ENCODE results near the gene TMEM185B. TPM values are rescaled to one million over a fixed set of nuclear protein-coding genes. Genes with fewer than 3 reads are reported as not detected.

The TMEM185B gene
- total RNA-seq, 1 experiment from 2014 or later = 69.9 TPM

GRCh38 chr2:120241684-120242083 is 18.5 kb upstream of the TMEM185B start:
- Histone ChIP-seq H3K4me1 (peaks cover 62% of the 10 kb centered on the region), H3K27me3 (replicated peaks; ENCODE audit: control insufficient read depth, insufficient read depth, low read length) (no peaks in the 10 kb centered on the region), H3K36me3 (ENCODE audit: control insufficient read depth, insufficient read depth, low read length) (no peaks in the 10 kb centered on the region), H3K9me3 (no peaks in the 10 kb centered on the region), H3K4me3 (ENCODE audit: low read depth, low read length) (no peak overlapping the region)
- no peak for DNase-seq
- Mint-ChIP-seq H3K36me3 (ENCODE audit: insufficient read depth, unreplicated experiment) (peaks cover 6% of the 10 kb centered on the region), H3K9me3 (ENCODE audit: unreplicated experiment) (no peaks in the 10 kb centered on the region), H3K27me3 (ENCODE audit: insufficient read depth, unreplicated experiment) (no peaks in the 10 kb centered on the region), H3K4me3 (ENCODE audit: unreplicated experiment) (no peak overlapping the region), H3K27ac (ENCODE audit: unreplicated experiment) (no peak overlapping the region), H3K4me1 (ENCODE audit: low read depth, unreplicated experiment) (peaks cover 50% of the 10 kb centered on the region)
- no peak for TF ChIP-seq CTCF (IDR thresholded peaks at IDR 0.05; ENCODE audit: insufficient read depth in 1 of 2, low read depth in 1 of 2, low read length in 1 of 2, severe bottlenecking in 1 of 2, unreplicated experiment in 1 of 2)
- ChIA-PET CTCF (no interaction called here), POLR2A (no interaction called here)
- no TSS peak for BruUV-seq (replicated peaks)
- intact Hi-C loops (cut with micrococcal nuclease; ENCODE audit: unreplicated experiment) = no loop called here

- intact Hi-C loops (cut with micrococcal nuclease; ENCODE audit: unreplicated experiment) = no loop called here
- TF ChIP-seq CTCF (IDR thresholded peaks at IDR 0.05; ENCODE audit: insufficient read depth in 1 of 2, low read depth in 1 of 2, low read length in 1 of 2, severe bottlenecking in 1 of 2, unreplicated experiment in 1 of 2) = no peak
- Mint-ChIP-seq H3K27me3 (ENCODE audit: insufficient read depth, unreplicated experiment) (no peaks in the 10 kb centered on the region), H3K4me1 (ENCODE audit: low read depth, unreplicated experiment) (peaks cover 43% of the 10 kb centered on the region), H3K27ac (ENCODE audit: unreplicated experiment) (no peak overlapping the region), H3K9me3 (ENCODE audit: unreplicated experiment) (no peaks in the 10 kb centered on the region), H3K4me3 (ENCODE audit: unreplicated experiment) (no peak overlapping the region), H3K36me3 (ENCODE audit: insufficient read depth, unreplicated experiment) (no peaks in the 10 kb centered on the region)
- H3K4me1 ChIP-seq = peaks cover 56% of the 10 kb centered on the region
- no peaks in the 10 kb centered on the region for H3K9me3 ChIP-seq
- DNase-seq = peak in 1 of 2 experiments; percentile 21
- no peaks in the 10 kb centered on the region for H3K36me3 ChIP-seq (ENCODE audit: control insufficient read depth, insufficient read depth, low read length)
- H3K4me3 ChIP-seq (ENCODE audit: low read depth, low read length) = no peak overlapping the region
- BruUV-seq (replicated peaks) = no TSS peak
- ChIA-PET POLR2A (no interaction called here), CTCF (no interaction called here)
- H3K27me3 ChIP-seq (replicated peaks; ENCODE audit: control insufficient read depth, insufficient read depth, low read length) = no peaks in the 10 kb centered on the region
Observed at GRCh38 chr2:120240901-120241429, 17.8 kb upstream of the TMEM185B start.

- H3K27me3 ChIP-seq (replicated peaks; ENCODE audit: control insufficient read depth, insufficient read depth, low read length) = no peaks in the 10 kb centered on the region
- Mint-ChIP-seq H3K9me3 (ENCODE audit: unreplicated experiment) (no peaks in the 10 kb centered on the region), H3K27ac (ENCODE audit: unreplicated experiment) (peak overlapping the region; percentile 52), H3K27me3 (ENCODE audit: insufficient read depth, unreplicated experiment) (no peaks in the 10 kb centered on the region), H3K36me3 (ENCODE audit: insufficient read depth, unreplicated experiment) (no peaks in the 10 kb centered on the region), H3K4me1 (ENCODE audit: low read depth, unreplicated experiment) (peaks cover 36% of the 10 kb centered on the region), H3K4me3 (ENCODE audit: unreplicated experiment) (peak overlapping the region; percentile 42)
- no peak overlapping the region for H3K4me3 ChIP-seq (ENCODE audit: low read depth, low read length)
- ChIA-PET POLR2A (interaction anchor here (0.8 to 0.9 kb wide), 3 partner anchors 13 to 24 kb away, joined by 3 to 4 read pairs (median 4); partner anchors contain the start of gene TMEM185B), CTCF (interaction anchor here (0.6 to 1.2 kb wide), 2 partner anchors 39 to 74 kb away, joined by 3 to 4 read pairs; no protein-coding TSS in a partner anchor)
- H3K36me3 ChIP-seq (ENCODE audit: control insufficient read depth, insufficient read depth, low read length) = no peaks in the 10 kb centered on the region
- BruUV-seq (replicated peaks) = TSS peak; percentile 49
- H3K4me1 ChIP-seq = peaks cover 45% of the 10 kb centered on the region
- intact Hi-C loops (cut with micrococcal nuclease; ENCODE audit: unreplicated experiment) = no loop called here
- no peak for TF ChIP-seq CTCF (IDR thresholded peaks at IDR 0.05; ENCODE audit: insufficient read depth in 1 of 2, low read depth in 1 of 2, low read length in 1 of 2, severe bottlenecking in 1 of 2, unreplicated experiment in 1 of 2)
- H3K9me3 ChIP-seq = no peaks in the 10 kb centered on the region
- peak; percentile 76 to 87 for DNase-seq
Observed at GRCh38 chr2:120239488-120240287, 16.5 kb upstream of the TMEM185B start.

All from Caco-2 (cell line).